GM12865 (cell line): ENCODE data around the gene TNFSF15.

ENCODE experiments used
- DNase-seq: peaks from one replicate; pipeline ENCODE4 v3.0.0; 2010; ENCODE audit warnings: low read depth
- H3K4me3 ChIP-seq: 2 replicates; pipeline ENCODE4 v1.5.1; 2011; ENCODE audit warnings: mild to moderate bottlenecking, low read depth, low read length, control low read depth
- CTCF ChIP-seq: IDR thresholded peaks from 2 replicates; pipeline ENCODE4 v1.5.1; 2011; ENCODE audit warnings: low read length, control low read depth, low read depth, inconsistent platforms; ENCODE audit not compliant: insufficient read depth; ENCODE audit errors: missing control alignments

TNFSF15 gene

GRCh38 chr9:114791736-114792135, 14.1 kb downstream of the TNFSF15 start:
- no peak for TF ChIP-seq CTCF
- no peak for DNase-seq

GRCh38 chr9:114791312-114791711, 14.5 kb downstream of the TNFSF15 start:
- DNase-seq, result no peak
- H3K4me3 ChIP-seq, result no peak overlapping the region
- no peak for TF ChIP-seq CTCF

More at GRCh38 chr9:114791736-114792135, 14.1 kb downstream of the TNFSF15 start:
- no peak overlapping the region for H3K4me3 ChIP-seq

GRCh38 chr9:114790521-114790920, 15.3 kb downstream of the TNFSF15 start:
- no peak overlapping the region for H3K4me3 ChIP-seq
- no peak for DNase-seq
- TF ChIP-seq CTCF, result no peak

- H3K4me3 ChIP-seq, result no peak overlapping the region
- no peak for DNase-seq
- no peak for TF ChIP-seq CTCF
These were observed 16.8 kb downstream of the TNFSF15 start for GRCh38 chr9:114789006-114789405.

GRCh38 chr9:114787781-114788498, 17.9 kb downstream of the TNFSF15 start:
- no peak for DNase-seq
- no peak for TF ChIP-seq CTCF
- H3K4me3 ChIP-seq, result no peak overlapping the region

GRCh38 chr9:114787214-114787613, 18.6 kb downstream of the TNFSF15 start:
- TF ChIP-seq CTCF, result no peak
- H3K4me3 ChIP-seq, result no peak overlapping the region
- no peak for DNase-seq
